HepG2 (cell line): ENCODE results near the gene WNT16. TPM values are rescaled to one million over a fixed set of nuclear protein-coding genes. Genes with fewer than 3 reads are reported as not detected.

ENCODE experiments used
- ATAC-seq: fragments of 200-7000 bp; cut with Tn5 transposase; 3 replicates; pipeline ENCODE4 v1.9.1; 2020; ENCODE audit warnings: mild to moderate bottlenecking, moderate library complexity
- BruUV-seq: library from RNA; stranded (reverse); fragments of 400-500 nt; replicated peaks from 2 replicates; lab custom pipeline; 2021; lab: Mats Ljungman, UMichigan
- CTCF ChIA-PET: fragments of 300-600 bp; formaldehyde crosslinking; extraction: SDS; loops from one replicate; lab custom pipeline; 2021; ENCODE audit warnings: low total read pairs, inconsistent platforms, low intra/inter-chr PET ratio; lab: Yijun Ruan, JAX
- POLR2A ChIA-PET: fragments of 350-600 bp; sonication (Branson Sonifier 250); formaldehyde crosslinking; loops from one replicate; lab custom pipeline; 2020; ENCODE audit warnings: antibody characterized with exemption, inconsistent platforms; lab: Yijun Ruan, JAX
- DNase-seq: peaks from one replicate; pipeline ENCODE4 v3.0.0-alpha.2; 2015; ENCODE audit warnings: low spot score
- FAIRE-seq: peaks from 3 replicates; lab custom pipeline; 2011; peaks lifted over from hg19 to GRCh38; lab: Jason Lieb, UNC
- H2AFZ ChIP-seq: one replicate; pipeline ENCODE4 v1.6.1; 2011; ENCODE audit warnings: low read length, inconsistent platforms
- H3K27ac ChIP-seq: fragments of 300-600 bp; 3 replicates; pipeline ENCODE4 v1.8.0; 2011; ENCODE audit warnings: mixed run types, mild to moderate bottlenecking, mixed read lengths, low read length, inconsistent platforms; ENCODE audit not compliant: insufficient read depth; ENCODE audit errors: extremely low read length
- H3K27me3 ChIP-seq, 2 experiments: fragments of 200-600 bp in 1 of 2; 2 replicates in 1 of 2; 3 replicates in 1 of 2; pipeline versions ENCODE4 v1.6.0 to v1.8.0; 2011; ENCODE audit warnings: low read length in 2 of 2, mild to moderate bottlenecking in 2 of 2, moderate library complexity in 2 of 2, inconsistent platforms in 1 of 2; ENCODE audit not compliant: insufficient read depth in 2 of 2, control insufficient read depth in 1 of 2
- H3K36me3 ChIP-seq, 2 experiments: fragments of 200-600 bp in 1 of 2; replicated peaks in 1 of 2; 2 replicates in 1 of 2; 3 replicates in 1 of 2; pipeline versions ENCODE4 v1.5.1 to v1.8.0; 2011; ENCODE audit warnings: low read length in 2 of 2, inconsistent platforms in 1 of 2; ENCODE audit not compliant: insufficient read depth in 2 of 2, control insufficient read depth in 1 of 2
- H3K4me1 ChIP-seq: 2 replicates; pipeline ENCODE4 v1.5.1; 2012; ENCODE audit warnings: low read length, inconsistent platforms; ENCODE audit not compliant: insufficient read depth
- H3K4me2 ChIP-seq: 2 replicates; pipeline ENCODE4 v1.6.0; 2011; ENCODE audit warnings: low read depth, low read length, inconsistent platforms
- H3K4me3 ChIP-seq, 3 experiments: fragments of 200-600 bp in 1 of 3; sonication (generic), shearing (Covaris generic) in 1 of 3; replicated peaks in 1 of 3; 2 replicates each; pipeline ENCODE4 v1.5.1; 2011 to 2016; ENCODE audit warnings: low read length in 3 of 3, inconsistent platforms in 2 of 3, low read depth in 2 of 3, mild to moderate bottlenecking in 2 of 3, control low read depth in 1 of 3, mixed read lengths in 1 of 3; ENCODE audit not compliant: insufficient read depth in 1 of 3
- H3K79me2 ChIP-seq: one replicate; pipeline ENCODE4 v1.6.1; 2011; ENCODE audit warnings: low read length, inconsistent platforms; ENCODE audit not compliant: insufficient read depth
- H3K9ac ChIP-seq: 2 replicates; pipeline ENCODE4 v1.6.0; 2011; ENCODE audit warnings: mild to moderate bottlenecking, low read depth, low read length, inconsistent platforms; ENCODE audit not compliant: insufficient read depth
- H3K9me3 ChIP-seq: 2 replicates; pipeline ENCODE4 v1.5.1; 2012; ENCODE audit warnings: mild to moderate bottlenecking, low read length
- H4K20me1 ChIP-seq: 2 replicates; pipeline ENCODE4 v1.6.0; 2011; ENCODE audit warnings: inconsistent platforms, mild to moderate bottlenecking, low read length, moderate library complexity; ENCODE audit not compliant: insufficient read depth
- EEA1 ChIP-seq: sonication (generic); formaldehyde crosslinking; IDR thresholded peaks from 2 replicates; pipeline ENCODE4 v1.5.1; 2020; ENCODE audit warnings: mild to moderate bottlenecking, missing genetic modification reagents, borderline replicate concordance
- FOXP1 ChIP-seq, 2 experiments: fragments of 450-650 bp in 1 of 2; IDR thresholded peaks; 2 replicates each; pipeline ENCODE4 v1.6.1; 2017 to 2018; ENCODE audit warnings: antibody characterized with exemption in 1 of 2
- KIAA2018 ChIP-seq: sonication (generic); formaldehyde crosslinking; IDR thresholded peaks from 2 replicates; pipeline ENCODE4 v1.5.0; 2020; ENCODE audit warnings: mild to moderate bottlenecking, missing genetic modification reagents, borderline replicate concordance
- SMC3 ChIP-seq: IDR thresholded peaks from 2 replicates; pipeline ENCODE4 v1.6.1; 2011; ENCODE audit warnings: low read length, improper control_type of control experiment
- USF2 ChIP-seq, 2 experiments: sonication (generic) in 1 of 2; formaldehyde crosslinking in 1 of 2; IDR thresholded peaks; 2 replicates each; pipeline versions ENCODE4 v1.5.1 to v1.6.1; 2011 to 2020; ENCODE audit warnings: borderline replicate concordance in 1 of 2, low read depth in 1 of 2, low read length in 1 of 2, mild to moderate bottlenecking in 1 of 2, missing genetic modification reagents in 1 of 2, moderate library complexity in 1 of 2
- ZBTB20 ChIP-seq: sonication (generic); formaldehyde crosslinking; IDR thresholded peaks from 2 replicates; pipeline ENCODE4 v1.8.1; 2023; ENCODE audit warnings: missing genetic modification reagents, low read depth, mild to moderate bottlenecking, borderline replicate concordance
- ZNF253 ChIP-seq: sonication (generic); formaldehyde crosslinking; IDR thresholded peaks from 2 replicates; pipeline ENCODE4 v1.8.0; 2022; ENCODE audit warnings: mild to moderate bottlenecking, missing genetic modification reagents, borderline replicate concordance
- ZNF431 ChIP-seq: sonication (generic); formaldehyde crosslinking; IDR thresholded peaks from 2 replicates; pipeline ENCODE4 v1.9.0; 2022; ENCODE audit warnings: missing genetic modification reagents, low read depth, mild to moderate bottlenecking, borderline replicate concordance
- ZNF44 ChIP-seq: sonication (generic); formaldehyde crosslinking; IDR thresholded peaks from 2 replicates; pipeline ENCODE4 v1.5.1; 2020; ENCODE audit warnings: mild to moderate bottlenecking, missing genetic modification reagents
- WGBS: methylation state at CpG from one replicate; pipeline ENCODE4 v1.1.6; 2017; ENCODE audit warnings: low lambda C conversion rate; 5-methylcytosine and 5-hydroxymethylcytosine counted together
- in situ Hi-C: cut with HindIII; loops from 2 replicates; pipeline ENCODE4 v1.10.0; 2017; ENCODE audit warnings: low pct_unique_long_range_greater_than_20kb; ENCODE audit not compliant: extremely low pct_ligation_motif_present
- intact Hi-C: fragments of 100-400 bp; cut with micrococcal nuclease; formaldehyde crosslinking; loops from one replicate; pipeline ENCODE4 v1.10.0; 2022; ENCODE audit not compliant: unreplicated experiment
- polyA plus RNA-seq, 8 experiments: library from polyadenylated mRNA; depleted of rRNA in 3 of 8; stranded (reverse) in 7 of 8; unstranded in 1 of 8; fragments of >200 nt; fragmentation: Illumina TruSeq in 4 of 8; extraction: Trizol in 4 of 8; gene quantifications; 2 replicates each; pipeline versions ENCODE4 v1.2.1 to v1.2.3, GENCODE V29; 2011 to 2016; ENCODE audit warnings: low read depth in 4 of 8, missing spikeins in 1 of 8, mixed read lengths in 1 of 8; ENCODE audit not compliant: insufficient read depth in 1 of 8
- total RNA-seq, 5 experiments: library from RNA; depleted of rRNA; stranded (reverse); fragments of >200 nt; fragmentation: Illumina TruSeq; extraction: Trizol; gene quantifications; 2 replicates each; pipeline ENCODE4 v1.2.3, GENCODE V29; 2016; ENCODE audit warnings: low read depth in 1 of 5
- TF ChIP-seq, protein P1 (sequence below): sonication (generic); formaldehyde crosslinking; IDR thresholded peaks from 2 replicates; pipeline ENCODE4 v1.8.1; 2023; ENCODE audit warnings: mild to moderate bottlenecking, missing genetic modification reagents

Gene WNT16
- total and polyA plus RNA-seq, 2 of the 13 experiments (the other 11 are each of a cell fraction or from before 2014, with no cell fraction given): not detected

GRCh38 chr7:121279060-121279620, 49.7 kb upstream of the WNT16 start (continued):
- TF ChIP-seq ZBTB20: no peak

DNA sequence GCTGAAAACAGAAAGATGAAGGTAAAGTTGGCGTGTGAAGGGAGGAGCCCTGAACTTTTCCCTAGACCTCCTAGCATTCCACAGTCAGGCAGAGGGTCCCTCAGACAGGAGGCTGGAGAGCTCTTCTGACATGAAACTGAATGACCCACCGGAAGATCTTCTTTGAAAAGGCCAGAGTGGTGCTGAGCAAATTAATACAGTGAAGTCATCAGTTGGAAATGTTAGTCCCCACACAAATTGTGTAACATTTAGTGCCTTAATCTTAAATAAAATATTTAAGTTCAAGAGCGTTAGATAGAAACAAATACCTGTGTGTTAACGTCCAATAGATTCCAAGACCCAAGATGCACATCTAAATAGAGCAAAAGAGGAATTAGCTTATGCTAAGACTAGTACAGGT, 49.0 kb upstream of the WNT16 start:
- Histone ChIP-seq H2AFZ (no peak overlapping the region), H3K4me2 (no peak overlapping the region), H3K27ac (no peak overlapping the region), H4K20me1 (no peaks in the 10 kb centered on the region), H3K9me3 (peaks cover 8% of the 10 kb centered on the region), H3K79me2 (no peaks in the 10 kb centered on the region), H3K36me3 (no peaks in the 10 kb centered on the region), H3K9ac (no peak overlapping the region), H3K27me3 (no peaks in the 10 kb centered on the region), H3K4me1 (no peaks in the 10 kb centered on the region), H3K4me3 (no peak overlapping the region)
- in situ Hi-C loops (no loop called here), intact Hi-C loops (no loop called here)
- POLR2A ChIA-PET: no interaction called here
- no TSS peak for BruUV-seq
- DNase-seq (no peak), ATAC-seq (no peak), FAIRE-seq (no peak)
- 50% methylated on average over 4 of the region's 4 CpGs for WGBS
- CTCF ChIA-PET: no interaction called here
- no peak for TF ChIP-seq EEA1 (CRISPR knock-in tag)
- TF ChIP-seq FOXP1 (IDR thresholded peaks at IDR 0.05): no peak
- TF ChIP-seq FOXP1 (CRISPR knock-in tag; IDR thresholded peaks at IDR 0.05): no peak
- TF ChIP-seq ZNF44 (CRISPR knock-in tag): no peak
- TF ChIP-seq USF2 (IDR thresholded peaks at IDR 0.05; ENCODE audit: low read depth, low read length): no peak
- no peak for TF ChIP-seq USF2 (CRISPR knock-in tag; IDR thresholded peaks at IDR 0.05; ENCODE audit: borderline replicate concordance)
- no peak for TF ChIP-seq SMC3
- TF ChIP-seq KIAA2018 (CRISPR knock-in tag): no peak
- TF ChIP-seq ZNF431 (CRISPR knock-in tag): no peak
- TF ChIP-seq, protein P1, sequence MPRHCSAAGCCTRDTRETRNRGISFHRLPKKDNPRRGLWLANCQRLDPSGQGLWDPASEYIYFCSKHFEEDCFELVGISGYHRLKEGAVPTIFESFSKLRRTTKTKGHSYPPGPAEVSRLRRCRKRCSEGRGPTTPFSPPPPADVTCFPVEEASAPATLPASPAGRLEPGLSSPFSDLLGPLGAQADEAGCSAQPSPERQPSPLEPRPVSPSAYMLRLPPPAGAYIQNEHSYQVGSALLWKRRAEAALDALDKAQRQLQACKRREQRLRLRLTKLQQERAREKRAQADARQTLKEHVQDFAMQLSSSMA (CRISPR knock-in tag): no peak
- no peak for TF ChIP-seq ZNF253
